Activated T-cell treated with anti-CD3 and anti-CD28 coated beads, Interleukin-2, amount 50 U/mL, for 72 hours (primary cell): ENCODE measurements around the gene MYMX. TPM values are rescaled to one million over a fixed set of nuclear protein-coding genes. Genes with fewer than 3 reads are reported as not detected.
A peak's percentile ranks its signal among the peaks of the same experiment; 100 is the strongest.
"Not testable (repeated sequence)": the region's sequence is repeated elsewhere in the genome, so short reads cannot be mapped to it uniquely, and the experiment has no call there.

ENCODE experiments used
- ATAC-seq, 2 donors: fragments of 150-1000 bp; cut with Tn5 transposase; replicated peaks in 1 of 2; 2 replicates each; pipeline ENCODE4 v1.10.0; 2021; ENCODE audit warnings: moderate library complexity in 2 of 2, mild to moderate bottlenecking in 1 of 2
- DNase-seq, 2 donors: peaks; one replicate each; pipeline ENCODE4 v3.0.0; 2021 to 2022; ENCODE audit warnings: mixed read lengths in 1 of 2
- H3K27ac Mint-ChIP-seq: one replicate; pipeline ENCODE4 v1.8.0; 2022; ENCODE audit warnings: mild to moderate bottlenecking, moderate library complexity, mixed read lengths
- H3K27me3 Mint-ChIP-seq: one replicate; pipeline ENCODE4 v1.8.0; 2022; ENCODE audit warnings: low read depth, mixed read lengths
- H3K36me3 Mint-ChIP-seq, 2 donors: one replicate each; pipeline ENCODE4 v1.8.0; 2022; ENCODE audit warnings: mixed read lengths in 2 of 2, mild to moderate bottlenecking in 1 of 2; ENCODE audit not compliant: insufficient read depth in 2 of 2
- H3K4me1 Mint-ChIP-seq: one replicate; pipeline ENCODE4 v1.8.0; 2022; ENCODE audit warnings: low read depth, mixed read lengths
- H3K4me3 Mint-ChIP-seq, 2 donors: one replicate each; pipeline ENCODE4 v1.8.0; 2022; ENCODE audit warnings: mild to moderate bottlenecking in 2 of 2, mixed read lengths in 2 of 2, moderate library complexity in 2 of 2
- H3K9me3 Mint-ChIP-seq, 2 donors: one replicate each; pipeline ENCODE4 v1.8.0; 2022; ENCODE audit warnings: mixed read lengths in 2 of 2
- total RNA-seq, 2 donors: library from RNA; stranded (reverse); gene quantifications; one replicate each; pipeline ENCODE4 v1.2.3, GENCODE V29; 2022

Gene MYMX
- total RNA-seq, 2 donors from 2014 or later: not detected

DNA sequence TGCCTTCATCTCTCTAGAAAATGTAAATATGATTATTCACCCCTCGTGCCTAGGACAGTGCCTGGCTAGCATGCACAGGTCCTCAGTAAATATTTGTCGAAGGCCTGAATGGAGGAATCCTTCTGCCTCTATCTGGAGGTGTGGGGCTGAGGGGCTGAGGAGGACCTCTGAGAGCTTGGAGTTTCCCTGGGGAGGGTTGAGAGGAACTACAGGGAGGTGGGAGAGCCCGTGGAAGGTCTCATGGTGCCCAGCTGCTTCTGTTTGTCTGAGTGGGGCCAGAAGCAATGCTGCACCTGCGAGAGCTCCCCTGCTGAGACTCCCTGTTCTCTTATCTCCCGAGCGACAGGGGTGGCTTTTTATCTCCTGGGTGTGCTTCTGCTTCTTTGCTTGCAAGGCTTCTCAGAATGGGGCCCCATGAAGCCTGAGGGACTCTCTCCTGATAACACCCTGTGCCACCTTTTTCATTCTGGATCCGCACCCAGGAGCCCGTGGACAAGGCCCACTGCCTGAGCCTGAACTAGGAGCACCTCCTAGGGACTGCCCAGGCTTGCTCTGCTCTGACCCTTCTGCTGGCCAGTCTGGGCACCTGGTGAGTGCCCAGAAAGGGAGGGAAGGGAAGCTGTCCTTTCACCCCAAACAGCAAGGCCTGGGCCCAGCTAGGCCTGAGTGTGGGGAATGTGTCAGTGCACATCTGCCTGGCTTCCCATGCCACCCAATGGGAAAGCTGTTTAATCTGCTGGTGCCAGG is 9.0 kb downstream of the MYMX start:
- no peak for DNase-seq
- Mint-ChIP-seq H3K36me3 (peaks cover 0 to 2% of the 10 kb centered on the region in 2 donors), H3K27ac (no peak overlapping the region), H3K9me3 (no peaks in the 10 kb centered on the region), H3K4me1 (peaks cover 49% of the 10 kb centered on the region), H3K27me3 (no peaks in the 10 kb centered on the region), H3K4me3 (peak overlapping the region; percentile 39 to 64)
- no peak for ATAC-seq

DNA sequence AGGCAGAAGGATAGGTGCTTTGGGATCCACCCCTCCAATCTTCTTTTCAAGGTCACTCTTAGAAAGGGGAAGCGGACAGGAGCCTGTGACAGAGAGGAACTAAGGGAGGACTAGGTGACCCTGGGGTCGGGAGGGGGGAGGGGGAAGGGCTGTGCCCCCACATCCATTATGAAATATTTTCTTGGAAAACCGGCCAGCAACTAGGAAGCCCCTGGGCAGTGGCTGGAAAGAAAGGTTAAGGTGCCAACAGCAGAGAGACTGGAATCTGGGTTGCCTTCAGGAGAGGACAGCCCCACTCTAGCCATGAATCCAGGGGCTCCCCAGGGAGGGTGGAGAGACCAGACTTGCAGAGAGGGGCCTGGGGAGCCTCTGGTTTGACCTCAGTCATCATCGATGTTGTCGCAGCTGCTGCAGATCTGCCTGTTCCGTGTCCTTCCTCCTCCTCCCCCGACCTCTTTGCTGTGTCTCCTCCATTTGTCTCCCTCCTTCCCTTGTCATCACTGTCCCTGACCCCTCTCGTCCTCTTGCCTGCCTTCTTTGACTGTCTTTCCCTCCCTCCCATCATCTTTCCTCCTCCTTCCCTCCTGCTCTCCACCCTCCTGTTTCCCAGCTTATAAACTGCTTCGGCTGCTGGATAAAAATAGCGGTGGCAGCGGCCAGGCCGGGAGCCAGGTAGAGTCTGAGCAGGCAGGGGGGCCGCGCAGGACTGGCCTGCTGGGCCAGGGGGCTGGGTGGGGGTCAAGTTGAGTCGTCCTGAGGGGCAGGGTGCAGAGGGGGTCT is 9.8 kb downstream of the MYMX start:
- H3K4me3 Mint-ChIP-seq: no peak overlapping the region
- no peak overlapping the region for H3K27ac Mint-ChIP-seq
- no peaks in the 10 kb centered on the region for H3K27me3 Mint-ChIP-seq
- peaks cover 42% of the 10 kb centered on the region for H3K4me1 Mint-ChIP-seq
- no peaks in the 10 kb centered on the region for H3K9me3 Mint-ChIP-seq
- peaks cover 0 to 4% of the 10 kb centered on the region in 2 donors for H3K36me3 Mint-ChIP-seq
- ATAC-seq (no peak), DNase-seq (no peak)

DNA sequence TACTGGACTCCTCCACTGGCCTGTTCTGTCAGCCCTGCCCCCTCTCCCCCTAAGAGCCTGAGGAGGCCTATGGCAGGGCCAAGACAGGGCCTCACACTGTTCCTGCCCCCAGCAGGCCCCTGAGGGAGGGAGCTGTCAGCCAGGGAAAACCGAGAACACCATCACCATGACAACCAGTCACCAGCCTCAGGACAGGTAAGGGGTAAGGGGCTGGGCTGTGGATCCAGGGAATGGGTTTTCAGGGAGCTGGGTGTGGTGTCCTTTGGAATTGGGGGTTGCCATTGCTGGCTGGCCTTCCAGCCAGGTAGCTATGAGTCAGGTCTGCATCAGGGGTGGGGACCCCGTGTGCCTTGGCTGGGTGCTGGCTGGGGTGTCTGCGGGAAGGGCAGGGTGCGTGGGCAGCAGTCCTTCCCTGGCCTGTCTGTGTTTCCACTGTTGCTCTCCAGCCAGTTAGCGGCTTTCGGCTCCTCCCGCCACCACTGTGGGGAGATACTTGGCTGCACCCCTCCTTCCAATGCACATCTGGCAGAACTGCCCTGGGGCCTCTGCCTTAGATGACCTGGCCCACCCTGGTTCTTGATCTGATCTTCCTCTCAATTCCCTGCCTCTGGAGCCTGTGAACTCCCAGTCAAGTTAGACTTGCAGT is 10.5 kb downstream of the MYMX start:
- ATAC-seq (no peak), DNase-seq (no peak)
- Mint-ChIP-seq H3K27ac (no peak overlapping the region), H3K36me3 (peaks cover 0 to 4% of the 10 kb centered on the region in 2 donors), H3K9me3 (no peaks in the 10 kb centered on the region), H3K4me3 (no peak overlapping the region), H3K27me3 (no peaks in the 10 kb centered on the region), H3K4me1 (peaks cover 35% of the 10 kb centered on the region)

DNA sequence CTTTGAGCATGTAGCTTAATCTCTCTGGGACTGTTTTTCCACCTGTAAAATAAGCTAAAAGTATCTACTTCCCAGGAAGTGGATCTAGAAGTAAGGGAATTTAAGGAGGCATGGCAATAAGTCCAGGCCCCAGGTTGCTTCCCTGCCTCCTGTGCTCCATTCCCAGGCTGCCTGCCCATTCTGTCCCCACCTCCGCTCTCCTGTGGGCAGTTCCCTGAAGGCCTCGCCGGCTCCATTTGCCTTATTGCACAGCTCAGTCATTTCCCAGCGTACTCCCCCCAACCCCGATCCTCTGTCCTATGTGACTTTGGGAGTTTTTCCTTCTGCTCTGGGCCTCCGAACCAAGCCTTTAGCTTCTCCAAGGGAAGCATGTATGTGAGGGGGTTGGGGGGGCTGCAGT is 11.3 kb downstream of the MYMX start:
- Mint-ChIP-seq H3K9me3 (no peaks in the 10 kb centered on the region), H3K36me3 (peaks cover 0 to 6% of the 10 kb centered on the region in 2 donors), H3K27me3 (no peaks in the 10 kb centered on the region)

DNA sequence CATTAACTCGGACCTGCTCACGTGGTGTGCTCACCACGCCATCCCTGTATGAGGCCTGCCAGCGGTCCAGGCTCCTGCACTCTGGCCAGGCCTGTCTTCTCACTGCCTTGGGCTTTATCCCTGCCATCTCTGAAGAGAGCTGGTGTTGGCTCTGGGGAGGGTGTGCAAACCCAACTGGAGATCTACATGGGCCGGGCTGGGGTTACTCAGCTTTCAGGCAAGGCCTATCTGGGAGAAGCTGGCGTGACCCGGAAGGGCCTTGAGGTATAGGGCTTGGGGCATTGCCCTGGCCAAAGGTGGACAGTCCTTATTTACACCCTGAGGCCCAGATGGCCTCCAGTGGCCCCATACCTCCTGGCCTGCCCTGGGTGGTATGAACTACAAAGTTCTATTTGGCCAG is 11.7 kb downstream of the MYMX start:
- H3K4me1 Mint-ChIP-seq: peaks cover 25% of the 10 kb centered on the region
- no peaks in the 10 kb centered on the region for H3K9me3 Mint-ChIP-seq
- no peak for ATAC-seq
- H3K27ac Mint-ChIP-seq: no peak overlapping the region
- peaks cover 0 to 6% of the 10 kb centered on the region in 2 donors for H3K36me3 Mint-ChIP-seq
- no peak overlapping the region for H3K4me3 Mint-ChIP-seq
- DNase-seq: no peak
- H3K27me3 Mint-ChIP-seq: no peaks in the 10 kb centered on the region

More for the DNA sequence above, 11.3 kb downstream of the MYMX start:
- Mint-ChIP-seq H3K4me1 (peaks cover 27% of the 10 kb centered on the region), H3K4me3 (no peak overlapping the region), H3K27ac (no peak overlapping the region)
- no peak for ATAC-seq
- DNase-seq: no peak

DNA sequence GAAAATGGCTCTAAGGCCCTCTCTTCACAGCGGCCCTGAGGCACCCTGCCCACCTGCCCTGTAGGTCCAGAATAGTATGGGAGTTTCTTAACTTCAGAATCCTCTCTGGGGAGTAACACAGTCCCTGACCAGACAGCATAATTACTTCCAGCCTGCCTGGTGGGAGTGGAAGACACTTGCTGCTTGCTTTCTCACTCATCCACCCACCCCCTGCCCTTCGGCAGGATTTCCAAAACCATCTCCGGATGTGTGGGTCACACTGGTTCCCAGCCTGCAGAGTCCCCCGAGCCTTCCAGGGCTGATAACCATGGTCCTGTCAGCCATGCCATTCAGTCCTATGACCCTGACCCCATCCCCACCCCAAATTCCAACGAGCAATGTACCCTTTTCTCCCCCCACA is 12.1 kb downstream of the MYMX start:
- no peak for DNase-seq
- no peaks in the 10 kb centered on the region for H3K9me3 Mint-ChIP-seq
- no peak for ATAC-seq
- no peak overlapping the region for H3K4me3 Mint-ChIP-seq
- H3K36me3 Mint-ChIP-seq: peaks cover 0 to 8% of the 10 kb centered on the region in 2 donors
- H3K27me3 Mint-ChIP-seq: no peaks in the 10 kb centered on the region
- peaks cover 30% of the 10 kb centered on the region for H3K4me1 Mint-ChIP-seq
- no peak overlapping the region for H3K27ac Mint-ChIP-seq

DNA sequence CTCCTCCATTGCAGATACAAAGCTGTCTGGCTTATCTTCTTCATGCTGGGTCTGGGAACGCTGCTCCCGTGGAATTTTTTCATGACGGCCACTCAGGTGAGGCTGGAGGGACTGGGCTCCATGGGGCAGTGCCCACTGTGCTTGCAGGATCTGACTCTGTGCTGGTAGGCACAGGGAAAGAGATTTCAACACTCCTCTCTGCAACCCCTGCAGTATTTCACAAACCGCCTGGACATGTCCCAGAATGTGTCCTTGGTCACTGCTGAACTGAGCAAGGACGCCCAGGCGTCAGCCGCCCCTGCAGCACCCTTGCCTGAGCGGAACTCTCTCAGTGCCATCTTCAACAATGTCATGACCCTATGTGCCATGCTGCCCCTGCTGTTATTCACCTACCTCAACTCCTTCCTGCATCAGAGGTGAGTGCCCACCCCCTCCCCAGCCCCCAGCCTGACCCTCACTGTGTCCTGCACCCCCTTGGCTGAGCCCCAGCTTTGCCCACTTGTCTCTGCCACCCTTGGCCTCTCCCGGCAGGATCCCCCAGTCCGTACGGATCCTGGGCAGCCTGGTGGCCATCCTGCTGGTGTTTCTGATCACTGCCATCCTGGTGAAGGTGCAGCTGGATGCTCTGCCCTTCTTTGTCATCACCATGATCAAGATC is 12.8 kb downstream of the MYMX start:
- ATAC-seq: no peak

DNA sequence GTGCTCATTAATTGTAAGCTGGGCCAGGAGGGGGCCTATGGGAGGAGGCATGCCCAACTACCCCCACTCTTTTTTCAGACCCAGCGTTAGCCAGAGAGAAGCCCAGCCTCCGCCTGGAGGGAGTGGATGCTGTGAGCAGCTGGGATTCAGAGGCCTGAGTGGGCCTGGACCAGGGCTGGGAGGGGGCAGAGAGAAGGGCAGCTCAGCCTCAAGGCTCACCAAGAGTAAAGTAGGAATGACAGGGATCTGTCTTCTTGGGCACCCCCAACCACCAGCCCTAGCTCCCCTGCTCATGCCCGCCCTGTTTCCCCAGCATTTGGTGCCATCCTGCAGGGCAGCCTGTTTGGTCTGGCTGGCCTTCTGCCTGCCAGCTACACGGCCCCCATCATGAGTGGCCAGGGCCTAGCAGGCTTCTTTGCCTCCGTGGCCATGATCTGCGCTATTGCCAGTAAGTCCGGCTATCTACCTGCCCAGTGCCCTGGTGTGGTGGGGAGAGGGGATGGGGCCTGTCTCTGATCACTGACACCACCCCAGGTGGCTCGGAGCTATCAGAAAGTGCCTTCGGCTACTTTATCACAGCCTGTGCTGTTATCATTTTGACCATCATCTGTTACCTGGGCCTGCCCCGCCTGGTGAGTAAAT is 13.4 kb downstream of the MYMX start:
- no peaks in the 10 kb centered on the region for H3K9me3 Mint-ChIP-seq
- ATAC-seq: no peak
- no peak for DNase-seq
- no peaks in the 10 kb centered on the region for H3K27me3 Mint-ChIP-seq
- peaks cover 0 to 8% of the 10 kb centered on the region in 2 donors for H3K36me3 Mint-ChIP-seq
- no peak overlapping the region for H3K27ac Mint-ChIP-seq
- H3K4me3 Mint-ChIP-seq: no peak overlapping the region
- H3K4me1 Mint-ChIP-seq: peaks cover 25% of the 10 kb centered on the region

More for the DNA sequence above, 12.8 kb downstream of the MYMX start:
- DNase-seq: no peak
- Mint-ChIP-seq H3K36me3 (peaks cover 0 to 8% of the 10 kb centered on the region in 2 donors), H3K9me3 (no peaks in the 10 kb centered on the region), H3K4me1 (peaks cover 31% of the 10 kb centered on the region), H3K27me3 (no peaks in the 10 kb centered on the region), H3K4me3 (no peak overlapping the region), H3K27ac (no peak overlapping the region)

DNA sequence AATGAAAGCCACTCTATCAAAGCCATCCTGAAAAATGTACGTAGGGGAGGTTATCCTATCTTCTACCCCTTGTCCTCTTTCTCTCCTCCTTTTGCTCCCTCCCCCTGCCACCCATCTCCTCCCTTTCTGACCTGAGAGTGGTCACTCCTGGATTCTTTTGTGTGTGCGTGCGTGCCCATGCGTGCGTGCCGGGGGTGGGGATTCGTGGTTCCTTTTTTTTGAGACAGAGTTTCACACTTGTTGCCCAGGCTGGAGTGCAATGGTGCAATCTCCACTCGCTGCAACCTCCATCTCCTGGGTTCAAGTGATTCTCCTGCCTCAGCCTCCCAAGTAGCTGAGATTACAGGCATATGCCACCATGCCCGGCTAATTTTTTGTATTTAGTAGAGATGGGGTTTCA is 14.7 kb downstream of the MYMX start:
- H3K27ac Mint-ChIP-seq, DNase-seq, H3K36me3 Mint-ChIP-seq, H3K9me3 Mint-ChIP-seq, H3K27me3 Mint-ChIP-seq, H3K4me3 Mint-ChIP-seq, ATAC-seq: not testable (repeated sequence)
- peaks cover 13% of the 10 kb centered on the region for H3K4me1 Mint-ChIP-seq

DNA sequence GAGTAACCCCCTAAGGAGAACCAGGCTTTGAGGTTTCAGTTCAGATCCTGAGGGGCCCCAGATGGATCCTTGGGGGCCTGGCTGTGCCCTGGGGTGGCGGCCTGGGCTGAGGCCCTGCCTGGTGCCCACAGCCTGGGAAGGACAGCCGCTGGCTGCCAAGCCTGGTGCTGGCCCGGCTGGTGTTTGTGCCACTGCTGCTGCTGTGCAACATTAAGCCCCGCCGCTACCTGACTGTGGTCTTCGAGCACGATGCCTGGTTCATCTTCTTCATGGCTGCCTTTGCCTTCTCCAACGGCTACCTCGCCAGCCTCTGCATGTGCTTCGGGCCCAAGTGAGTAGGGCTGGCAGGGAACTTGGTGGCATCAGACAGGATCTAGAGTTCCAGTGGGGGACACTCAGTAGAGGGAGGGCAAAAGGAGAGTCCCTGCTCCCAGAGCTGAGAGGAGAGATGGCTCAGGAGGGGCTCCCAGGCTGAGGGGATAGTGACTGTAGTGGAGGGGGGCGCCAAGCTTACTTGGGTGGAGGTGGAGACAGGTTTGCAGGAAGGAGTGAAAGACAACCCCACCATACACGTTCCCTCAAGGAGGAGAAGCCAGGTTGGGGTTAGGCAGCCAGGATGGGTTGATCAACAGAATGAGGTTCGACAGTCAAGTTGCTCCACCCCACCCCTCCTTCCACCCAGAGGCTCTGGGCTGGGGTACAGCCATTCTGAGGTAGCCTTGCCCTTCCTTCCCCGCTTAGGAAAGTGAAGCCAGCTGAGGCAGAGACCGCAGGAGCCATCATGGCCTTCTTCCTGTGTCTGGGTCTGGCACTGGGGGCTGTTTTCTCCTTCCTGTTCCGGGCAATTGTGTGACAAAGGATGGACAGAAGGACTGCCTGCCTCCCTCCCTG is 16.2 kb downstream of the MYMX start:
- Mint-ChIP-seq H3K36me3 (peaks cover 0 to 7% of the 10 kb centered on the region in 2 donors), H3K27ac (no peak overlapping the region), H3K4me1 (peaks cover 25% of the 10 kb centered on the region), H3K4me3 (no peak overlapping the region), H3K9me3 (no peaks in the 10 kb centered on the region), H3K27me3 (no peaks in the 10 kb centered on the region)
- ATAC-seq (no peak), DNase-seq (no peak)

DNA sequence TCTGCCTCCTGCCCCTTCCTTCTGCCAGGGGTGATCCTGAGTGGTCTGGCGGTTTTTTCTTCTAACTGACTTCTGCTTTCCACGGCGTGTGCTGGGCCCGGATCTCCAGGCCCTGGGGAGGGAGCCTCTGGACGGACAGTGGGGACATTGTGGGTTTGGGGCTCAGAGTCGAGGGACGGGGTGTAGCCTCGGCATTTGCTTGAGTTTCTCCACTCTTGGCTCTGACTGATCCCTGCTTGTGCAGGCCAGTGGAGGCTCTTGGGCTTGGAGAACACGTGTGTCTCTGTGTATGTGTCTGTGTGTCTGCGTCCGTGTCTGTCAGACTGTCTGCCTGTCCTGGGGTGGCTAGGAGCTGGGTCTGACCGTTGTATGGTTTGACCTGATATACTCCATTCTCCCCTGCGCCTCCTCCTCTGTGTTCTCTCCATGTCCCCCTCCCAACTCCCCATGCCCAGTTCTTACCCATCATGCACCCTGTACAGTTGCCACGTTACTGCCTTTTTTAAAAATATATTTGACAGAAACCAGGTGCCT is 16.9 kb downstream of the MYMX start:
- Mint-ChIP-seq H3K27ac (no peak overlapping the region), H3K27me3 (no peaks in the 10 kb centered on the region), H3K9me3 (no peaks in the 10 kb centered on the region), H3K36me3 (peaks cover 0 to 7% of the 10 kb centered on the region in 2 donors), H3K4me3 (no peak overlapping the region), H3K4me1 (peaks cover 32% of the 10 kb centered on the region)
- no peak for ATAC-seq
- no peak for DNase-seq
